ENCODE results near the gene GLRX. TPM values are rescaled to one million over a fixed set of nuclear protein-coding genes. Genes with fewer than 3 reads are reported as not detected.
A peak's percentile ranks its signal among the peaks of the same experiment; 100 is the strongest.

GLRX gene
- total and polyA plus RNA-seq, 2 of the 13 experiments (the other 11 are each of a cell fraction or from before 2014, with no cell fraction given), result 63.8 to 499 TPM

GRCh38 chr5:95826949-95827891, 4.7 kb upstream of the GLRX start (continued):
- TF ChIP-seq, protein P1, sequence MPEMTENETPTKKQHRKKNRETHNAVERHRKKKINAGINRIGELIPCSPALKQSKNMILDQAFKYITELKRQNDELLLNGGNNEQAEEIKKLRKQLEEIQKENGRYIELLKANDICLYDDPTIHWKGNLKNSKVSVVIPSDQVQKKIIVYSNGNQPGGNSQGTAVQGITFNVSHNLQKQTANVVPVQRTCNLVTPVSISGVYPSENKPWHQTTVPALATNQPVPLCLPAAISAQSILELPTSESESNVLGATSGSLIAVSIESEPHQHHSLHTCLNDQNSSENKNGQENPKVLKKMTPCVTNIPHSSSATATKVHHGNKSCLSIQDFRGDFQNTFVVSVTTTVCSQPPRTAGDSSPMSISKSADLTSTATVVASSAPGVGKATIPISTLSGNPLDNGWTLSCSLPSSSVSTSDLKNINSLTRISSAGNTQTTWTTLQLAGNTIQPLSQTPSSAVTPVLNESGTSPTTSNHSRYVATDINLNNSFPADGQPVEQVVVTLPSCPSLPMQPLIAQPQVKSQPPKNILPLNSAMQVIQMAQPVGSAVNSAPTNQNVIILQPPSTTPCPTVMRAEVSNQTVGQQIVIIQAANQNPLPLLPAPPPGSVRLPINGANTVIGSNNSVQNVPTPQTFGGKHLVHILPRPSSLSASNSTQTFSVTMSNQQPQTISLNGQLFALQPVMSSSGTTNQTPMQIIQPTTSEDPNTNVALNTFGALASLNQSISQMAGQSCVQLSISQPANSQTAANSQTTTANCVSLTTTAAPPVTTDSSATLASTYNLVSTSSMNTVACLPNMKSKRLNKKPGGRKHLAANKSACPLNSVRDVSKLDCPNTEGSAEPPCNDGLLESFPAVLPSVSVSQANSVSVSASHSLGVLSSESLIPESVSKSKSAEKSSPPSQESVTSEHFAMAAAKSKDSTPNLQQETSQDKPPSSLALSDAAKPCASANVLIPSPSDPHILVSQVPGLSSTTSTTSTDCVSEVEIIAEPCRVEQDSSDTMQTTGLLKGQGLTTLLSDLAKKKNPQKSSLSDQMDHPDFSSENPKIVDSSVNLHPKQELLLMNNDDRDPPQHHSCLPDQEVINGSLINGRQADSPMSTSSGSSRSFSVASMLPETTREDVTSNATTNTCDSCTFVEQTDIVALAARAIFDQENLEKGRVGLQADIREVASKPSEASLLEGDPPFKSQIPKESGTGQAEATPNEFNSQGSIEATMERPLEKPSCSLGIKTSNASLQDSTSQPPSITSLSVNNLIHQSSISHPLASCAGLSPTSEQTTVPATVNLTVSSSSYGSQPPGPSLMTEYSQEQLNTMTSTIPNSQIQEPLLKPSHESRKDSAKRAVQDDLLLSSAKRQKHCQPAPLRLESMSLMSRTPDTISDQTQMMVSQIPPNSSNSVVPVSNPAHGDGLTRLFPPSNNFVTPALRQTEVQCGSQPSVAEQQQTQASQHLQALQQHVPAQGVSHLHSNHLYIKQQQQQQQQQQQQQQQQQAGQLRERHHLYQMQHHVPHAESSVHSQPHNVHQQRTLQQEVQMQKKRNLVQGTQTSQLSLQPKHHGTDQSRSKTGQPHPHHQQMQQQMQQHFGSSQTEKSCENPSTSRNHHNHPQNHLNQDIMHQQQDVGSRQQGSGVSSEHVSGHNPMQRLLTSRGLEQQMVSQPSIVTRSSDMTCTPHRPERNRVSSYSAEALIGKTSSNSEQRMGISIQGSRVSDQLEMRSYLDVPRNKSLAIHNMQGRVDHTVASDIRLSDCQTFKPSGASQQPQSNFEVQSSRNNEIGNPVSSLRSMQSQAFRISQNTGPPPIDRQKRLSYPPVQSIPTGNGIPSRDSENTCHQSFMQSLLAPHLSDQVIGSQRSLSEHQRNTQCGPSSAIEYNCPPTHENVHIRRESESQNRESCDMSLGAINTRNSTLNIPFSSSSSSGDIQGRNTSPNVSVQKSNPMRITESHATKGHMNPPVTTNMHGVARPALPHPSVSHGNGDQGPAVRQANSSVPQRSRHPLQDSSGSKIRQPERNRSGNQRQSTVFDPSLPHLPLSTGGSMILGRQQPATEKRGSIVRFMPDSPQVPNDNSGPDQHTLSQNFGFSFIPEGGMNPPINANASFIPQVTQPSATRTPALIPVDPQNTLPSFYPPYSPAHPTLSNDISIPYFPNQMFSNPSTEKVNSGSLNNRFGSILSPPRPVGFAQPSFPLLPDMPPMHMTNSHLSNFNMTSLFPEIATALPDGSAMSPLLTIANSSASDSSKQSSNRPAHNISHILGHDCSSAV (CRISPR knock-in tag; IDR thresholded peaks at IDR 0.05; ENCODE audit: borderline replicate concordance), result no peak
- TF ChIP-seq FOXO1 (CRISPR knock-in tag; IDR thresholded peaks at IDR 0.05) (peak; percentile 70), SP140L (CRISPR knock-in tag; IDR thresholded peaks at IDR 0.05; ENCODE audit: borderline replicate concordance) (no peak), SATB2 (CRISPR knock-in tag; IDR thresholded peaks at IDR 0.05) (no peak), RFXAP (CRISPR knock-in tag; IDR thresholded peaks at IDR 0.05; ENCODE audit: borderline replicate concordance) (peak; percentile 74), RELA (CRISPR knock-in tag; IDR thresholded peaks at IDR 0.05) (no peak), ZNF260 (CRISPR knock-in tag; IDR thresholded peaks at IDR 0.05; ENCODE audit: borderline replicate concordance, low read depth) (no peak), ZNF446 (CRISPR knock-in tag; IDR thresholded peaks at IDR 0.05) (no peak), ZNF746 (CRISPR knock-in tag; IDR thresholded peaks at IDR 0.05) (no peak)
- TF ChIP-seq, protein P2, sequence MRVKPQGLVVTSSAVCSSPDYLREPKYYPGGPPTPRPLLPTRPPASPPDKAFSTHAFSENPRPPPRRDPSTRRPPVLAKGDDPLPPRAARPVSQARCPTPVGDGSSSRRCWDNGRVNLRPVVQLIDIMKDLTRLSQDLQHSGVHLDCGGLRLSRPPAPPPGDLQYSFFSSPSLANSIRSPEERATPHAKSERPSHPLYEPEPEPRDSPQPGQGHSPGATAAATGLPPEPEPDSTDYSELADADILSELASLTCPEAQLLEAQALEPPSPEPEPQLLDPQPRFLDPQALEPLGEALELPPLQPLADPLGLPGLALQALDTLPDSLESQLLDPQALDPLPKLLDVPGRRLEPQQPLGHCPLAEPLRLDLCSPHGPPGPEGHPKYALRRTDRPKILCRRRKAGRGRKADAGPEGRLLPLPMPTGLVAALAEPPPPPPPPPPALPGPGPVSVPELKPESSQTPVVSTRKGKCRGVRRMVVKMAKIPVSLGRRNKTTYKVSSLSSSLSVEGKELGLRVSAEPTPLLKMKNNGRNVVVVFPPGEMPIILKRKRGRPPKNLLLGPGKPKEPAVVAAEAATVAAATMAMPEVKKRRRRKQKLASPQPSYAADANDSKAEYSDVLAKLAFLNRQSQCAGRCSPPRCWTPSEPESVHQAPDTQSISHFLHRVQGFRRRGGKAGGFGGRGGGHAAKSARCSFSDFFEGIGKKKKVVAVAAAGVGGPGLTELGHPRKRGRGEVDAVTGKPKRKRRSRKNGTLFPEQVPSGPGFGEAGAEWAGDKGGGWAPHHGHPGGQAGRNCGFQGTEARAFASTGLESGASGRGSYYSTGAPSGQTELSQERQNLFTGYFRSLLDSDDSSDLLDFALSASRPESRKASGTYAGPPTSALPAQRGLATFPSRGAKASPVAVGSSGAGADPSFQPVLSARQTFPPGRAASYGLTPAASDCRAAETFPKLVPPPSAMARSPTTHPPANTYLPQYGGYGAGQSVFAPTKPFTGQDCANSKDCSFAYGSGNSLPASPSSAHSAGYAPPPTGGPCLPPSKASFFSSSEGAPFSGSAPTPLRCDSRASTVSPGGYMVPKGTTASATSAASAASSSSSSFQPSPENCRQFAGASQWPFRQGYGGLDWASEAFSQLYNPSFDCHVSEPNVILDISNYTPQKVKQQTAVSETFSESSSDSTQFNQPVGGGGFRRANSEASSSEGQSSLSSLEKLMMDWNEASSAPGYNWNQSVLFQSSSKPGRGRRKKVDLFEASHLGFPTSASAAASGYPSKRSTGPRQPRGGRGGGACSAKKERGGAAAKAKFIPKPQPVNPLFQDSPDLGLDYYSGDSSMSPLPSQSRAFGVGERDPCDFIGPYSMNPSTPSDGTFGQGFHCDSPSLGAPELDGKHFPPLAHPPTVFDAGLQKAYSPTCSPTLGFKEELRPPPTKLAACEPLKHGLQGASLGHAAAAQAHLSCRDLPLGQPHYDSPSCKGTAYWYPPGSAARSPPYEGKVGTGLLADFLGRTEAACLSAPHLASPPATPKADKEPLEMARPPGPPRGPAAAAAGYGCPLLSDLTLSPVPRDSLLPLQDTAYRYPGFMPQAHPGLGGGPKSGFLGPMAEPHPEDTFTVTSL (CRISPR knock-in tag; IDR thresholded peaks at IDR 0.05; ENCODE audit: borderline replicate concordance), result peak; percentile 92

Measured in HepG2 (cell line).